Measurements from ENCODE around the gene BUD31.
A peak's percentile ranks its signal among the peaks of the same experiment; 100 is the strongest.

DNA sequence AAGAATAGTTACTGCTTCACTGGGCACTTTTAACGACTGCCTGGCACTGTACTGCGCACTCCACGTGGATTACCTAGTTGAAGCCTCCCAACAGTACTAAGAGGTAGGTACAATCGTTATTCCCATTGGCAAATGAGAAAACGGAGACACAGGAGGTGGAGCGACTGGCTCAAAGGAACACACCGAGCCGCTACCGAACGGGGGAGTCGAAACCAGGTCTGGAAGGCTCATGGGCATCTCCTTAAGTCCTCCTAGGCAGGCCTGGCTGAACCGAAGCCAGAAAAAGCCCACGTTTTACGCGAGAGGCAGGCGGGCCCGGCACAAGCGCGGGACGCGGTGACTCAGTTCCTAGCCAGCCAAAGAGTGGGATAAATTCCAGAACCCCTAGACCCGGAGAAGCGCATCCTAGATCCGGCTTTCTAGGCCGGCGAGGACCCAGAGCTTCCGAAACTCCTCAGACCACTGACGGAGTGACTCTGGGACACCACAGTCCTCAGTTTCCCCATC lies 844 bp upstream of the BUD31 start:
- TF ChIP-seq TGIF2 (CRISPR knock-in tag; IDR thresholded peaks at IDR 0.05), result peak; percentile 21
- TF ChIP-seq ZFP1 (CRISPR knock-in tag; IDR thresholded peaks at IDR 0.05), result no peak
- no peak for TF ChIP-seq RFX1 (IDR thresholded peaks at IDR 0.05)
- TF ChIP-seq, protein P1, sequence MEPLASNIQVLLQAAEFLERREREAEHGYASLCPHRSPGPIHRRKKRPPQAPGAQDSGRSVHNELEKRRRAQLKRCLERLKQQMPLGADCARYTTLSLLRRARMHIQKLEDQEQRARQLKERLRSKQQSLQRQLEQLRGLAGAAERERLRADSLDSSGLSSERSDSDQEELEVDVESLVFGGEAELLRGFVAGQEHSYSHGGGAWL (CRISPR knock-in tag; IDR thresholded peaks at IDR 0.05), result no peak; the same call in 1 of the 2 replicates
- TF ChIP-seq, protein P2, sequence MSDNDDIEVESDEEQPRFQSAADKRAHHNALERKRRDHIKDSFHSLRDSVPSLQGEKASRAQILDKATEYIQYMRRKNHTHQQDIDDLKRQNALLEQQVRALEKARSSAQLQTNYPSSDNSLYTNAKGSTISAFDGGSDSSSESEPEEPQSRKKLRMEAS (IDR thresholded peaks at IDR 0.05), result peak; percentile 83
- peak; percentile 2; the same call in 1 of the 2 replicates for TF ChIP-seq FOSL2 (CRISPR knock-in tag; IDR thresholded peaks at IDR 0.05)
- TF ChIP-seq, protein P3, sequence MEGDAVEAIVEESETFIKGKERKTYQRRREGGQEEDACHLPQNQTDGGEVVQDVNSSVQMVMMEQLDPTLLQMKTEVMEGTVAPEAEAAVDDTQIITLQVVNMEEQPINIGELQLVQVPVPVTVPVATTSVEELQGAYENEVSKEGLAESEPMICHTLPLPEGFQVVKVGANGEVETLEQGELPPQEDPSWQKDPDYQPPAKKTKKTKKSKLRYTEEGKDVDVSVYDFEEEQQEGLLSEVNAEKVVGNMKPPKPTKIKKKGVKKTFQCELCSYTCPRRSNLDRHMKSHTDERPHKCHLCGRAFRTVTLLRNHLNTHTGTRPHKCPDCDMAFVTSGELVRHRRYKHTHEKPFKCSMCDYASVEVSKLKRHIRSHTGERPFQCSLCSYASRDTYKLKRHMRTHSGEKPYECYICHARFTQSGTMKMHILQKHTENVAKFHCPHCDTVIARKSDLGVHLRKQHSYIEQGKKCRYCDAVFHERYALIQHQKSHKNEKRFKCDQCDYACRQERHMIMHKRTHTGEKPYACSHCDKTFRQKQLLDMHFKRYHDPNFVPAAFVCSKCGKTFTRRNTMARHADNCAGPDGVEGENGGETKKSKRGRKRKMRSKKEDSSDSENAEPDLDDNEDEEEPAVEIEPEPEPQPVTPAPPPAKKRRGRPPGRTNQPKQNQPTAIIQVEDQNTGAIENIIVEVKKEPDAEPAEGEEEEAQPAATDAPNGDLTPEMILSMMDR (CRISPR knock-in tag; IDR thresholded peaks at IDR 0.05), result no peak
- TF ChIP-seq CREB1 (IDR thresholded peaks at IDR 0.05), result no peak
- no peak for TF ChIP-seq CREB1 (CRISPR knock-in tag; IDR thresholded peaks at IDR 0.05)
- TF ChIP-seq KLF16 (CRISPR knock-in tag; IDR thresholded peaks at IDR 0.05), result no peak
- no peak for TF ChIP-seq EHMT2 (IDR thresholded peaks at IDR 0.05; ENCODE audit: borderline replicate concordance, low read depth, low read length)
- no peak for TF ChIP-seq KAT8 (CRISPR knock-in tag; IDR thresholded peaks at IDR 0.05)
- TF ChIP-seq CBX5 (CRISPR knock-in tag; IDR thresholded peaks at IDR 0.05; ENCODE audit: borderline replicate concordance), result no peak

Data from HepG2 (cell line).